ENCODE results near the gene ZBTB37.

DNA sequence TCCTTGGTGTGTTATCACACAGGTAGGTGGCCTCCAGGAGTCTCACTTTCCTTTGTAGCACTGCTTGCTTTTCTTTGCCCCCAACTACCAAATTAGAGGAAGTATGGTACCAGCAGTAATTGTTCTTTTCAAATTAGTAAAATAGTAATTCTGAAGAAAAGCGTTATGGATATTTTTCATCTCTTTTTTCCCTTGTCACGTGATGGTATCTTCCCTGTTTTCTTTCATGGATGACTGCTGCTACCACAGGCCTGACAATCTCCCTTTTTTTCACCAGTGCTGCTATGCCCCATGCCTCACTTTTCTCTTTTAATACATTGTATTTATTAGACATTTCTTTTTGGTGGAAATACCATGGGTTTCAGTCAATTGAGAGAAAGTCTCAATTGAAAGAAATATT lies 3.3 kb downstream of the ZBTB37 start:
- TF ChIP-seq GATA2 (IDR thresholded peaks at IDR 0.05; ENCODE audit: low read depth, low read length) (no peak), GATA3 (IDR thresholded peaks at IDR 0.05; ENCODE audit: low read depth, low read length) (no peak)
